Transverse colon (tissue), 4 donors: ENCODE measurements around the gene NKAIN2. TPM values are rescaled to one million over a fixed set of nuclear protein-coding genes. Genes with fewer than 3 reads are reported as not detected.

Experiments used
- DNase-seq: peaks from one replicate; pipeline ENCODE4 v3.0.0-alpha.2; 2019
- H3K27ac ChIP-seq, 4 donors: fragments of 200-600 bp; sonication (generic); 2 replicates each; pipeline ENCODE4 v1.5.1; 2016 to 2018; ENCODE audit warnings: inconsistent platforms in 4 of 4
- H3K27me3 ChIP-seq: fragments of 200-600 bp; sonication (generic); 2 replicates; pipeline ENCODE4 v1.5.1; 2017; ENCODE audit warnings: inconsistent platforms
- H3K36me3 ChIP-seq, 4 donors: fragments of 200-600 bp; sonication (generic); 2 replicates each; pipeline ENCODE4 v1.5.1; 2017 to 2019; ENCODE audit warnings: inconsistent platforms in 4 of 4
- H3K4me1 ChIP-seq, 4 donors: fragments of 200-600 bp; sonication (generic); 2 replicates each; pipeline ENCODE4 v1.5.1; 2017 to 2020; ENCODE audit warnings: inconsistent platforms in 4 of 4
- H3K4me3 ChIP-seq, 4 donors: fragments of 200-600 bp; sonication (generic); 1 replicate in 1 of 4; 2 replicates in 3 of 4; pipeline versions ENCODE4 v1.5.1 to v1.6.1; 2017 to 2019; ENCODE audit warnings: inconsistent platforms in 4 of 4
- H3K9me3 ChIP-seq, 2 donors: fragments of 200-600 bp; sonication (generic); 2 replicates each; pipeline ENCODE4 v1.5.1; 2017 to 2019; ENCODE audit warnings: inconsistent platforms in 2 of 2
- EP300 ChIP-seq: sonication (generic); formaldehyde crosslinking; IDR thresholded peaks from one replicate; pipeline ENCODE4 v1.6.1; 2017; ENCODE audit warnings: antibody characterized with exemption, low read depth
- POLR2A ChIP-seq: fragments of 450-650 bp; IDR thresholded peaks from one replicate; pipeline ENCODE4 v1.6.1; 2016; ENCODE audit warnings: antibody characterized with exemption, mild to moderate bottlenecking, moderate library complexity
- POLR2AphosphoS5 ChIP-seq, 3 donors: sonication (generic); formaldehyde crosslinking; IDR thresholded peaks; one replicate each; pipeline ENCODE4 v1.6.1; 2016; ENCODE audit warnings: antibody characterized with exemption in 3 of 3
- WGBS, 2 donors: methylation state at CpG; one replicate each; pipeline ENCODE4 v1.1.5; 2018; ENCODE audit warnings: low coverage in 1 of 2; 5-methylcytosine and 5-hydroxymethylcytosine counted together
- in situ Hi-C, 4 donors: fragments of 200-750 bp; cut with MboI; loops; one replicate each; pipeline versions ENCODE4 v1.15.0 to v1.15.1; 2017; ENCODE audit warnings: low sequenced_read_pairs in 3 of 4, low pct_ligation_motif_present in 1 of 4, low pct_unique_long_range_greater_than_20kb in 1 of 4
- intact Hi-C: fragments of 100-400 bp; cut with DNase I; formaldehyde crosslinking; loops from one replicate; pipeline ENCODE4 v1.15.1; 2023; ENCODE audit warnings: low total_unique reads
- total RNA-seq, 4 donors: library from RNA; depleted of rRNA; stranded (reverse); fragments of >200 nt; gene quantifications; one replicate each; pipeline ENCODE4 v1.1.0, GENCODE V29; 2016
- TF ChIP-seq, protein P1 (sequence below), 5 experiments: fragments of 200-600 bp in 3 of 5; fragments of 450-650 bp in 2 of 5; sonication (generic) in 3 of 5; IDR thresholded peaks; 1 replicate in 2 of 5; 2 replicates in 3 of 5; pipeline ENCODE4 v1.5.1; 2016 to 2017; ENCODE audit warnings: antibody characterized with exemption in 5 of 5, inconsistent platforms in 3 of 5, mild to moderate bottlenecking in 2 of 5, moderate library complexity in 1 of 5

Gene NKAIN2
- total RNA-seq, 4 donors from 2014 or later = 0.32 TPM; not detected in 3

DNA sequence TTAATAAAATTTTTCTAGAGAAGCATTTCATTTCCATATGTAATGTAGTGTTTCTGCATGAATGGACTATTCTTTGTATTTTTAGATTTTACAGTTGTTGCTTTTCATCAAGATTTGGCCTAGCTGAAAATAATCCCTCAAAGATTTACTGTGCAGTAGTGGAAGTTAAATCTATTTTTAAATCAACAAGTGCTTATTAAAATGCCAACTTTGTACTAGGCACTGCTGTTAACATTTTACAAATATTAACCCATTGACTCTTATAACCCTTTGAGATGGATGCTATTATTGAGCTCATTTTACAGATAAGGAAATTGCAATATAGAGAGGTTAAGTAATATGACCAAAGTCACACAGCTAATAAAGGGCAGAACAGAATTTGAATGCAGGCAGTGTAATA lies 274.5 kb downstream of the NKAIN2 start:
- in situ Hi-C loops = no loop called here
- H3K36me3 ChIP-seq = no peaks in the 10 kb centered on the region
- DNase-seq = no peak
- no peaks in the 10 kb centered on the region for H3K27me3 ChIP-seq
- H3K4me3 ChIP-seq = no peak overlapping the region
- intact Hi-C loops = no loop called here
- no peaks in the 10 kb centered on the region for H3K4me1 ChIP-seq
- no peak overlapping the region for H3K27ac ChIP-seq
- H3K9me3 ChIP-seq = no peaks in the 10 kb centered on the region
- TF ChIP-seq EP300 = no peak
- no peak for TF ChIP-seq POLR2AphosphoS5 (IDR thresholded peaks at IDR 0.05)
- TF ChIP-seq POLR2A = no peak
- TF ChIP-seq, protein P1, sequence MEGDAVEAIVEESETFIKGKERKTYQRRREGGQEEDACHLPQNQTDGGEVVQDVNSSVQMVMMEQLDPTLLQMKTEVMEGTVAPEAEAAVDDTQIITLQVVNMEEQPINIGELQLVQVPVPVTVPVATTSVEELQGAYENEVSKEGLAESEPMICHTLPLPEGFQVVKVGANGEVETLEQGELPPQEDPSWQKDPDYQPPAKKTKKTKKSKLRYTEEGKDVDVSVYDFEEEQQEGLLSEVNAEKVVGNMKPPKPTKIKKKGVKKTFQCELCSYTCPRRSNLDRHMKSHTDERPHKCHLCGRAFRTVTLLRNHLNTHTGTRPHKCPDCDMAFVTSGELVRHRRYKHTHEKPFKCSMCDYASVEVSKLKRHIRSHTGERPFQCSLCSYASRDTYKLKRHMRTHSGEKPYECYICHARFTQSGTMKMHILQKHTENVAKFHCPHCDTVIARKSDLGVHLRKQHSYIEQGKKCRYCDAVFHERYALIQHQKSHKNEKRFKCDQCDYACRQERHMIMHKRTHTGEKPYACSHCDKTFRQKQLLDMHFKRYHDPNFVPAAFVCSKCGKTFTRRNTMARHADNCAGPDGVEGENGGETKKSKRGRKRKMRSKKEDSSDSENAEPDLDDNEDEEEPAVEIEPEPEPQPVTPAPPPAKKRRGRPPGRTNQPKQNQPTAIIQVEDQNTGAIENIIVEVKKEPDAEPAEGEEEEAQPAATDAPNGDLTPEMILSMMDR (IDR thresholded peaks at IDR 0.05) = no peak

DNA sequence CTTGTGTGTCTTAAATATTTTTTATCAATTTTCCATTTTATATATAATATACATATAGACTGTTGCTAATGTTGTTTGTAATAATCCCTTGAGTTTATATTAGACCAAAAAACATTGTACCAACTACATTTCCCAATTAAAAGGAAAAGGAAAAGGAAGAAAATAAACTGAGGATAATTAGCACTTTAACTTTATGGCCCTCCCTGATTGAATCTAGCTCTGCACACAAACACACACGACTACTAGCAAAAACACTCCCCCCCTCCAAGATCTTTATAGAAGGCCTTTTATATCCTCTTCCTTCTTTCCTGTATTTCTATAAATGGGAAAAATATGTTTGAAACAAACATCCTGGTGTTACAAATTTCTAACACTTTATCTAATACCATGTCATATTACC lies 276.8 kb downstream of the NKAIN2 start:
- Histone ChIP-seq H3K9me3 (no peaks in the 10 kb centered on the region), H3K27me3 (no peaks in the 10 kb centered on the region), H3K36me3 (no peaks in the 10 kb centered on the region), H3K4me1 (no peaks in the 10 kb centered on the region), H3K4me3 (no peak overlapping the region), H3K27ac (no peak overlapping the region)
- in situ Hi-C loops (no loop called here), intact Hi-C loops (no loop called here)
- 22 to 44% methylated on average over 1 of the region's 1 CpG for WGBS, 2 donors
- no peak for DNase-seq
- no peak for TF ChIP-seq POLR2A
- TF ChIP-seq POLR2AphosphoS5 (IDR thresholded peaks at IDR 0.05) = no peak
- TF ChIP-seq EP300 = no peak
- TF ChIP-seq, protein P1 (IDR thresholded peaks at IDR 0.05) = no peak

DNA sequence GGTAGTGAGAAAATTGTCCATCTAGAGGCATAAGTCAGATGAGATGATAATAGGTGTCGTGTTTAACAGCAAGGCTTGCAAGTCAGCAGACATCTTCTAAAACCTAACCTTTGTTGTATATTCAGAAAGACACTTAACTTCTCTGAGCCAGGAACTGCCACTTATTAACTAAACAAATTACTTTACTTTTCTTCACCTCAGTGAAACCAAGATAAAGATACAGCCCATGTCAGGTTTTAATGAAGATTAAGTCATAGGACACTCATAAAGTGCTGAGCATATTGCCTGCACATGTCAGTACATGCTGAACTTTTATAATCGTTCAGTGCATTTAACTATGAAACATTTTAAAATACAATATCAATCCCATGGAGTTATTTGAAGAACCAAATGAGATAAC lies 286.8 kb downstream of the NKAIN2 start:
- in situ Hi-C loops = no loop called here
- TF ChIP-seq EP300 = no peak
- no peak for TF ChIP-seq POLR2A
- TF ChIP-seq, protein P1 (IDR thresholded peaks at IDR 0.05) = no peak
- no peak for TF ChIP-seq POLR2AphosphoS5 (IDR thresholded peaks at IDR 0.05)
- WGBS, 2 donors = 54 to 56% methylated on average over 2 of the region's 2 CpGs
- Histone ChIP-seq H3K4me1 (no peaks in the 10 kb centered on the region), H3K4me3 (no peak overlapping the region), H3K27me3 (no peaks in the 10 kb centered on the region), H3K36me3 (no peaks in the 10 kb centered on the region), H3K27ac (no peak overlapping the region), H3K9me3 (no peaks in the 10 kb centered on the region)
- intact Hi-C loops = no loop called here
- DNase-seq = no peak

DNA sequence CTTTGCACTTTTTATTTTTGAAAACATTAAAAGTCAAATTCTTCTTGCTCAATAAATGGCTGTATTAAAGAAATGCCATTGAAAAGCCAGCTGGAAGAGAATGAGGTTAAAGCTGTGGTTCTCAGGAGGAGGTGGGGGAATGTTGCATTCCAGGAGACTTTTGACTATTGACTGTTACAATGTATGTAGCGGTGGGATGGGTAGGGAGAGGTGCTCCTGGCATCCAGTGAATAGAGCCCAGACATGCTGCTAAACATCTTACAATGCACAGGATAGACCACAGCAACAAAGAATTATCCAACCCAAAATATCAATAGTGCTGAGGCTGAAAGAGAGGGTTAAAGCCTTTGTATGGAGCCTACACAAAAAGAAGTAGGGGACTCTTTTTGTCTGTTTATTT lies 295.9 kb downstream of the NKAIN2 start:
- H3K4me1 ChIP-seq = no peaks in the 10 kb centered on the region
- no peaks in the 10 kb centered on the region for H3K27me3 ChIP-seq
- in situ Hi-C loops = no loop called here
- 85 to 92% methylated on average over 1 of the region's 1 CpG for WGBS, 2 donors
- no peak for DNase-seq
- no peak overlapping the region for H3K27ac ChIP-seq
- H3K9me3 ChIP-seq = no peaks in the 10 kb centered on the region
- TF ChIP-seq EP300 = no peak
- TF ChIP-seq, protein P1 (IDR thresholded peaks at IDR 0.05) = no peak
- H3K36me3 ChIP-seq = no peaks in the 10 kb centered on the region
- no peak overlapping the region for H3K4me3 ChIP-seq
- intact Hi-C loops = no loop called here
